LNCAP (cell line): ENCODE data around the gene SCT.

Source experiments
- TF ChIP-seq, protein P1 (sequence below): fragments of 450-650 bp; IDR thresholded peaks from 2 replicates; pipeline ENCODE4 v1.5.1; 2017; ENCODE audit warnings: mild to moderate bottlenecking

The SCT gene

DNA sequence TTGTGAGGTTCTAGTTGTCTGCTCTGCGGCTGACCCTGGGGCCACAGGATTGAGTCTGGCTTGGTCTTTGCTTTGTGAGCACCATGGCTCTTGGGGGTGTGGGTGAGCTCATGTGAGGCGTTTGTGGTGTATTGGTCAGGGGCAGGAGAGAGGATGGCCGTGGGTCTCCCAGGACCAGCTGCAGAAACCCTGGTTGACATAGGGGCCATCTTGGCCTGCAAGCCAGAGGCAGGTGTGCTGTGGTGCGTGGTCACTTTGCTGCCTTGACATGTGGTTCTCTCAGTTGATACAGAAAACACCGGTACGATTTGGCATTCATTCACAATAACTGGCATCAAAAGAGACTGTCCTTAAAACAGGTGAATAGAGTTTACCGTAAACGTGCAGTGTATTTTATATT, 39.4 kb downstream of the SCT start:
- TF ChIP-seq, protein P1, sequence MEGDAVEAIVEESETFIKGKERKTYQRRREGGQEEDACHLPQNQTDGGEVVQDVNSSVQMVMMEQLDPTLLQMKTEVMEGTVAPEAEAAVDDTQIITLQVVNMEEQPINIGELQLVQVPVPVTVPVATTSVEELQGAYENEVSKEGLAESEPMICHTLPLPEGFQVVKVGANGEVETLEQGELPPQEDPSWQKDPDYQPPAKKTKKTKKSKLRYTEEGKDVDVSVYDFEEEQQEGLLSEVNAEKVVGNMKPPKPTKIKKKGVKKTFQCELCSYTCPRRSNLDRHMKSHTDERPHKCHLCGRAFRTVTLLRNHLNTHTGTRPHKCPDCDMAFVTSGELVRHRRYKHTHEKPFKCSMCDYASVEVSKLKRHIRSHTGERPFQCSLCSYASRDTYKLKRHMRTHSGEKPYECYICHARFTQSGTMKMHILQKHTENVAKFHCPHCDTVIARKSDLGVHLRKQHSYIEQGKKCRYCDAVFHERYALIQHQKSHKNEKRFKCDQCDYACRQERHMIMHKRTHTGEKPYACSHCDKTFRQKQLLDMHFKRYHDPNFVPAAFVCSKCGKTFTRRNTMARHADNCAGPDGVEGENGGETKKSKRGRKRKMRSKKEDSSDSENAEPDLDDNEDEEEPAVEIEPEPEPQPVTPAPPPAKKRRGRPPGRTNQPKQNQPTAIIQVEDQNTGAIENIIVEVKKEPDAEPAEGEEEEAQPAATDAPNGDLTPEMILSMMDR, result no peak

DNA sequence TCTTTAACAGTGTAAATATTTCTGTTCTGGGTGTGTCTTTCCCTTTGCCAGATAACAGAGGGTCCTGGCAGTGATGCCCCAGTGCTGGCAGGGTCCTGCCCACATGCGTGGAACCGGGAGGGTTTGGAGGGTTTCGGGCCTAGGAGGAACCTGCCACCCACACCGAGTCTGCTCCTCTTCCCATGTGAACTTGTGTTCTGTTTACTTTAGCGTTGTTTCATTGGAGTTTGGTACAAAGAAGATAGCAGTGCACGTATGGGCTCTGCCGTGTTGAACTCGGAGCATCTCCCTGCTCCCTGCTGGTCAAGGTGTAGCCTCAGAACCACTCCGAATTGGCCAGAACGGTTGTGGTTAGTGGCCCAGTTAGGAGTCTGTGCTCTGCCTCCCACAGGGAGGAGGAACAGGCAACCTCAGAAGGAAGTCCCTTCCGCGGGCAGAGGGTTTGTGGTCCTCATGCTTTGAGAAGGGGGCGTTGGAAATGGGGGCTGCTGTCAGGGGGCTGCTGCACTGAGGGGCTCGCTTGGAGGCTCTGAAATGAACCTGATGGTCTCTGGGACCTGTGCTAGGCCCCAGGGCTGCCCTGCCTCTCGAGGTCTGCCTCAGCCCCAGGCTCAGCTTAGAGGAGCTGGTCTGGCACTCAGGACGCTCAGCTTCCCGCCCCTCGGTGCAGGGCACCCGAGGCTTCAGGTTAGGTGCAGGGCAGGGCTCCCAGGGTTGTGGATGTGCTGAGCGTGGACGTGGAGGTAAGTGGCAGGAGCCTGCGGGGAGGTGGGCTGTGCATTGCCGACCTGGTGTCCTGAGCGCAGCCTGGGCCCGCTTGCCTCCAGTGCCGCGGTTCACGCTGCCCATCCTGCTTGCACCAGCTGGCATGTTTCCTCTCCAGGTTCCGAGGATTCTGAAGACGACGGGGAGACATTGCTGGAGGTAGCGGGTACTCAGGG, 40.3 kb downstream of the SCT start:
- TF ChIP-seq, protein P1, result no peak

DNA sequence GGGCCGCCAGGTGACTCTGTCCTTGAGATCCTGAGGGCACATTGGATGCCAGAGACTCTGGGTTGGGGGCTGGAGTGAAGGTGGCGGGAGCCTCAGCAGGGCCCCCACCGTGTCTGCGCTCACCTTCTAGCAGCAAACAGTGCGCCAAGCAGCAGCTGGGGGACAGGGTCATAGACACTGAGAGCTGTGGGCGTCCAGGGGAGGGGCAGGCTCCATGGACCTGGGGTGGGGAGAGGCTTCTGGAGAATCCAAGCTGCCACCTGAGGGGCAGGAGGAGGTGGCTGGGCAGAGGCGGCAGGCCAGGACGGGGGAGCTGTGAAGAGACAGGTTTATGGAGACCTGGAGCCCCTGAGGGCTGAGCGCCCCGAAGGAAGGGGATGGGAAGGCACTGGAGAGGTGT, 42.7 kb downstream of the SCT start:
- TF ChIP-seq, protein P1, result no peak

DNA sequence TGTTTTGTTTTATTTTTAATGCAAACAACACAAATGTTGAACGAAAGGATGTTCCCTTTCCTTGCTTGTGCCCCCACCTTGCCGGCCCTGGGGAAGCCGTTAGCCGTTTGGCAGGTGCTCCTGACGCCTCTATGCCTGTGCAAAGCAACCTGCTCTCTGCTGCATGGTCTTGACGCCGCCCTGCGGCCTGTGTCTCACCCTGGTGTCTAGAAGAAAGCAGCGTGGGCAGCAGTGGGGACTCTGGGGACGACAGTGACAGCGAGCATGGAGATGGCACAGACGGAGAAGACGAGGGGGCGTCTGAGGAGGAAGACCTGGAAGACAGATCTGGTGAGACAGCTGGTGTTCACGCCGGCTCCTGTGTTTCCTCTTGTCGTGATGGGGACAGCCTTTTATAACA, 45.2 kb downstream of the SCT start:
- TF ChIP-seq, protein P1, result no peak

DNA sequence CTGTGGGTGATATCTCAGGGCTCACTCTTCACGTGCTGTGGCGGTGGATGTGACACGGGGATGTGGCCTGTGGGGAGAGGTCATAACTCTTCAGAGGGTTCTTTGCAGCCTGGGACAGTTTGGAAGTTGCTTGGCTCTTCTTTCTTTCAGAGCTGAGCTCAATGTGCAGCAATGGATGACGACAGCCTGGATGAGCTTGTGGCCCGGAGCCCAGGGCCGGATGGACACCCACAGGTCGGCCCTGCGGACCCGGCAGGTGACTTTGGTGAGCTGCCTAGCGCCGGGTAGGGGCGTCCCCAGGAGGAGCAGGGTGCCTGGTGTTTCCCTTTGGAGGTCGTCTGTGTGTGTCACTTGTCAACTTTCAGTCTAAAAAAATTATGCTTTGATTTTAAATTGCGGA, 45.6 kb downstream of the SCT start:
- TF ChIP-seq, protein P1, result no peak

DNA sequence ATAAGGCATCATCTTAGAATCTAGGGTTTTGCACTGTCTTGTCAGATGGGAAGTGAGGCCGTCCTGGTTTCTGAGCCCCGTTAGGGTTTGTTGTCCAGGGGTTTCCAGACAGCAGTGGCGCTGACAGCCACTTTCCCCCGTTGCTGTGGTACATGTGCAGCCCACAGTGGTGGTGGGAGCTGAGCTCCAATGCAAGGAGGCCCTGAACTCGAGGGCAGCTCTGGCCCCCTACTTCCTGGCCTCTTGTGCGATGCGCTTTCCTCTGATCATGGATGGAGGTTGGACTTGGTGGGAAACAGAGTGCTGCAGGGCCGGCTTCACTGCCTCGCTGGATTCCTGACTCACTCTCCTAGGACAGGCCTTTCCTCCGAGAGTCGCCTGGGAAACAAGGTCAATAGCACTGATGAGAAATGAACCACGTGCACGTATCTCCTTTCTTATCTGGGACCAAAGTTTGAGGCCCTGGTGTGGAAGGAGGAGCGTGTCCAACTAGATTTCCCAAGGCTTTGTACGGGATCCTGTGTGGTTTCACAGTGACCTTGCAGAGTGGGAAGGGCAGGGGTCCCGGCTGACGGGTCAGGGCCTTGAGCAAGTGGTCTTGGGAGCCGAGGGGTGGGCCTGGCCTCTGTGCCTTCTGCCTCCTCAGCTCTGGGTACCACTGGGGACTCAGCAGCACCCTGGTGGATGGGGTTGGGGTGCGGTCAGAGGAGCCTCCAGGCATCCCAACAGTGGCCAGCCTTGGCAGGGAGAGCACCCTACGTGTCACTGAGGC, 47.0 kb downstream of the SCT start:
- TF ChIP-seq, protein P1, result no peak

DNA sequence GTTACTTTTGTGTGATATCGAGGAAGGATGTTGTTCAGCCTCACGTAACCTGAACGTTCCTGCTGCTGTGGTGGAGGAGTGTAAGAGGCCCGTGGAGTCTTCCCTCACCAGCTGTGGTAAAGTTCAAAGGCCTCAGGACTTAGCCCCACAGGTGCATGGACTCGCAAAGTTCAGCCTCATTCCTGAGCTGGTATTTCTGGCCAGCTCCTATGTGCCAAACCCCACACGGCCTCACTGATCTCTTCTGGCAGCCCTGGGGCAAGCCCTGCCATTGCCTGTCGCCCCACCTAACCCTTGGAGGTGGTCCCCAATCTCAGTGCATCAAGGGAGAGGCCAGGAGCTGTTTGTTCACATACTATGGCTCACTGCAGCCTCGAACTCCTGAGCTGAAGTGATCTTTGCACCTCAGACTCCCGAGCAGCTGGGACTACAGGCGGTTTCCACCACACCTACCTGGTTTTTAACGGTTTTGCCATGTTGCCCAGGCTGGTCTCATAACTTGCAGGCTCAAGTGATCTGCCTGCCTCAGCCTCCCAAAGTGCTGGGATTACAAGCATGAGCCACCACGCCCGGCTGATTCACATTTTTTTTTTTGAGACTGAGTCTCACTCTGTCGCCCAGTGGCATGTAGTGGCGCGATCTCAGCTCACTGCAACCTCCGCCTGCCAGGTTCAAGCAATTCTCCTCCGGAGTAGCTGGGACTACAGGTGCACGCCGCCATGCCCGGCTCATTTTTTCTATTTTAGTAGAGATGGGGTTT, 48.5 kb downstream of the SCT start:
- TF ChIP-seq, protein P1, result no peak
